HG03060 (cell line): Measurements from ENCODE around the gene WLS.

ENCODE experiments used
- ATAC-seq: cut with Tn5 transposase; IDR thresholded peaks from one replicate; pipeline ENCODE4 v1.9.1; 2021; ENCODE audit warnings: low read depth, moderate number of reproducible peaks; ENCODE audit not compliant: unreplicated experiment

Gene WLS

DNA sequence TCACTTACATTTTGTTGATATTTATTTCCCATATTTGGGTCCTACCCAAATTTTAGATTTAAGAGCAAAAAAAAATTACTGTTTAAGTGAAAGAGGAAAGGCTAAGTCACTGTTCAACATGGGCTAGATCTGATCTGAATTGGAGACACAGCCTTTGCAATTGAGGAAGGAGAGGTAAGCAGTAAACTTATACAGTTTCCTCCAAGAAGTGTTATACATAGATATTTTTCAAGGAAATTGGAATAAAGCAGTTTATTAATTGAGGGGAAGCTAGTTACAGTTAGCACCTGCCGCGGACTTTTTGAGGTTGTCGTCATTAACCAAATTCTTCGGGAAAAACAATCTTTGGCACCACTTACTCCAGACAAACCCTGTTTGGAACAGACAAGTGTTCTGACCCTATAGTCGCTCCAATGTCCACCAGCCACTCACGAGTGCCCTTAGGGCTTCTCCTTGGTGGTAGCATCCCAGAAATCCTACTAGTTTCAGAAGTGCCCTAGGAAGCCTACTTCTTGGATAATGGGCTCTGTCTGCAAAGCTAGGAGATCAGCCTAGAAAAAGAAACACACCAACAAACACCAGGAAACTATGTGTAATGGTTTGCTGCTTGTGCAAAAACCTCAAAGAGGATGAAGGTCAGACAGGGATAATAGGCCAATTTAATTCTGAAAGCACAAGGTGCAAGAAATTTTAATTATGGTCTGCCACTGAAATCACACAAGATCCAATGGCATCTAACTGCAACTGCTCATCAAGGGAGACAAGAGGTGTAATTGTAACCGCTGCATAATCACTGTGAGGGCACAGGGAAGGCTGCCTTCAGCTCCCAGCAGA lies 2.5 kb downstream of the WLS start:
- ATAC-seq: no peak

DNA sequence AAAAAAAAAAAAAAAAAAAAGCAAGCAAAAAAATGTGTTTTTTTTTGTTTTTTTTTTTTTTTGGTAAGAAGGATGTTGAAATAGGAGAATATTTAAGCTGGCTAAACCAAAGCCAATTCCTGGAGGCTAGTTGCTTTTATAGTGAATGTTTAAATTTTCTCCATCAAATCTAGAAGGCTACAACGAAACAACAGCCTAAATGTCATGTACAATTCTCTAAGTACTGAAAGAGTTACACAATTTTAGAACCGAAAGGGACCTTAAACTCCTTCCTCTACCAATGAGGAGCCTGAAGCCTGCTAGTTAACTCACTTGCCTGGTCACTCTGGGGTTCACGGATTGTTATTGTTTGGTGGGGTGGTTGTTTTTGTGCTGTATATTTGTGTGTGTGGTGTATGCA lies 3.5 kb downstream of the WLS start:
- ATAC-seq: no peak

DNA sequence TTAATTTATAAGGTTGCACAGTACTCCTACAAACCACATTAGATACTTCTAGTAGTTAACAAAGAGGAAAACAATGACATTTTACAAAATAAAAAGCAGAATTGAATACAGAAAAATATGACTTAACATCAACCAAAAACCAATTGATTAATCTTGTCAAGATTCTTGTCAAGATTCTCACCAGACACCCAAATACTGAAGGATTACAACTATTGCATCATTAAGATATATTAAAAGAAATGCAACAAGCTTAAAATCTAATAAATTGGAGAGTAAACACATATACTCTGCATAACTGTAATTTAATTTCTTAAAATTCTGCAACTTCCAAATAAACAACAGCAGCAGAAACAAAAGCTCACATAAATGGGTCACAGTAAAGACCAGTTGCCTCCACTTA lies 4.7 kb downstream of the WLS start:
- no peak for ATAC-seq

DNA sequence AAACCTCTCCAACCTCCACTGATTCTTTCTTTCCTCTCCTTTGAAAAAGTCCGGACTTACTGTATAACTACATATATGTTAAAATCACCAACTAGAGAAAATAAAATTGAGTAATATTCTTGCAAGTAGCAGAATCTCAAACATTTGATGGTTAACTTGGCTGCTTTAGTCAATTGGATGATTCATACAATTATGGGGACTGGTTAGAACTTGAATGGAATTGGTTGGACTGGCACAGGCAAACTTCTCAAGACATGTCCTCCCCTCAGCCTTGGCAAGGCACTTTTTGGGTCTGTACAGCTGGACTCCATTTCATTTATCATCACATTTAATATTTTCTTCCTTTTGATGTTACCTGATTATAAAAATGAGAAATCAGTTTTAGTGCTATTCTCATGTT lies 6.5 kb downstream of the WLS start:
- ATAC-seq: no peak

DNA sequence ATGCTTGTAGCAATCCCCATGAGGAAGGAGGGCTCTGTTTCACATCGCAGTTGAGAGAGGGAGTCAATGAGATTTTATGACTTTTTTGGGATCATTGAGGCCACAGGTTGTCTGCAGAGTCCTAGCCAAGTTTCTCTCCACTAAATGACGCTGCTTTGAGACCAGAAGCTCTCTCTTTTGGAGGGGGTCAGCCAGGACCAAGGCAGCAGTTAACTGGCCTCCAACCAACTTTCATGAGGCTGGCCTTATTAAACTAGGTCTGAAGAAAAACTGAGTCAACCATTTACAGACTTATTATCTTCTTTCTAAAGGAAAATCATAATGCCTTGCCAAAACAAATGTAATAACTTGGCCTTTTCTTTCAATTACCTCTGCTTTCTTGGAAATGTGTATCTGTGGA lies 8.6 kb downstream of the WLS start:
- ATAC-seq: no peak

DNA sequence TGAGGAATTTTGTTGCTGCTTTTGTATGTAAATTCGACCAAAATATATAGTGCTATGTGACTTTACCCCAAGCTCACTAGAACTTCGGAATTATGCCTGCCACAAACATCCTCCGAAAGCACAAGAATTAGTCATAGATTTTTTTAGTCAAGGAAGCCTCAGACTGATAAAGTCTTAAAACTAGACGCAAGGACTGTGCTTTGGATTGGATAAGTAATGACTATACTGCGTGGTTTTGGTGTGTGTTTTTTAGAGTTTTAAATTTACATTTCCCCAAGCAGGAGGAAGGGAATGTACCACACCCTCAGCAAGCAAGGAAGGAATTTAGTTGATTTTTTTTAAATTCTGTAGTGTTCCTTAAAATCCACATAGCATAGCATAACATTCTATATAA lies 10.3 kb downstream of the WLS start:
- ATAC-seq: no peak

DNA sequence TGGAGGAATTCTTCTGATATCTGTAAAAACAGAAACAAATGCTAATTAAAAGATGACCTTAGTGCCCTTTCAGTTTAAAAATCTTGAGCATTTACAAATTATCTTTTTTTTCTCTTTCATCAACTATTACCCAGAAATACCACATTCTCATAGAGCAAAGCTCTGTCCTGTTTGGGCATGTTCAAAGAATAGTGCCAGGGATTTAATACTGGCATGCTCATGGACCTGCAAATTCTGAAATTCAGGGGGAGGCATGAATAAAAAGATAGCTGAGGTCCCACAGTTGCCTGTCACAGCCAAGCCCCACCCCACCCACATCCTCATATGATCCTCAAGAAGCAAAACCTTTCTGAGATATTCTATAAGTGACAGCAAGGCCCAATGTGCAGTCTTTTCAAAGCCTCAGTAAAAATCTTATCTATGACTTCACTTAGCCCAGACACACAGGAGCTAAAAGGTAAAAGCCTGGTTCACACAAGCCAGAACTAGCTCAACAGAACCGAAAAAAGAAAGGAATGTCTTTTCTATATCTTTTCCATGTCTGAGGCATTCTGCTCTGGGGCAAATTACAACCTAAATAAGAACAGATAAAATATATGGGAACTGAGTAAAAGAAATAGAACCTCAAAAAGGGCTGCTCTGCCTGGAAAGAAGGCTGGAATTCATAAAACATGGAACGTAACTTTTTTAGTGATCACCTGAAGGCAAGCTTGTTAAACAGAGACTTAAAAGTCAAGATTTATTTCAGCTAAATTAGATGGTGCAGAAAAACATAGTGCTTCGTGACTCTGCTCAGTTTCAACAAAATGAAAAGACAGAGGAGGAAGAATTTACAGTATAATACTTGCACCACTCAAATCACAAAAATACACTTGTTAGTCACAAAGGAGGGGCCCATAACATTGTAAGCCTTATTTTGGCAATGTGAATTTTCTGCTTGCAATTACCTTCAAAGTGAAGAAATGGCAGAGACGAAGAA lies 11.0 kb downstream of the WLS start:
- ATAC-seq: no peak

DNA sequence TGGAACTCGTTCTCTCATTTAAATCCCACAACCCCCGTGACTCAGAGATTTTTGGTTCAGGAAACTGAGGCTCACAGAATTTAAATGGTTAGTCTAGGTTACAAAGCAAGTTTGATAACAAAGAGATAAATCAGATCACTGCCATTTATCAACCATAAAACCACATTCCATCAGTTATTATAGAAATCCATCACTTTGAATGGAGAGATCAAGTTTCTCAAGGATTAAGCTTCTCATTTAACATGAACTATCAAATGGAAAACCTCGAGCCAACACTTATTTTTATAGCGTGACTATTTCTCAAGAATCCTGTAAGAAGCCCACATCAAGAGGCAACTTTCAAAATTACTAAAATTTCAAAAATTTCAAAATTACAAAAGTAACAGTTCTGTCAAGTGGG lies 11.9 kb downstream of the WLS start:
- ATAC-seq: no peak

DNA sequence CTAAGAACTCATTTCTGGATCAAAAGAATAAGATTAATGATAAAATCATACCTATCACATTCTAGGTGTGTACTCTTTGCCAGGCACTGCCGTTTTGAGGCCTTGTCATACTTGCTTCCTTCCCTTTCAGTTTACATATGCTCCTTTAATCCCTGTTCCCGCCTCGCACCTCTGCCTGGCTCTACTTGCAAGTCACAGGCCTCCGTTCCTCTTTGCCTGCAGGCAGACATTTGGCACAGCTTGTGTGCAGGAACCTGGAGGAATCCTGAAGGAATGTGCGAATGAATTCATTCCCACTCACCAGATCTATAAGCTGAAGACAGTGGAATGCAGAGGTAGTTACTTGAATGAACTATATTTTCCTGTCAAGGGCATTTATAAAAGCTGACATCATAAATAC lies 13.8 kb downstream of the WLS start:
- no peak for ATAC-seq

DNA sequence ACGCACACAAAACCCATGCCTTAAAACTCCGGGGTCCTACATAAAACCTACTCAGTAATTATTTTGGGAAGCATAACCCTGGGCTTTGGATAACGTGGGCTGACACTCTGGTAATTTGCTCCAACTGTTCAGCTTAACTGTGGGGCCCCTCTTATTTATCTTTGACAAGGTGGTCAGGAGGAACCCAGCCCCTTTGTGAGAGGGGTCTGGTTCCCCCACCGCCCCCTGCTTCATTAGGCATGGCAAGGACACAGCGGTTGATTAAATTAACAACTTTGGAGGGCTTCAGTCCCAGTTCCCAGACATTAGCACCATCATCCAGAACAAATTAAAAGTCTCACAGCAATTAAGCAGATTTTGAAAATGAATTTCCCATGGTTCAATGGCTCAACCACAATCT lies 14.7 kb downstream of the WLS start:
- ATAC-seq: no peak

DNA sequence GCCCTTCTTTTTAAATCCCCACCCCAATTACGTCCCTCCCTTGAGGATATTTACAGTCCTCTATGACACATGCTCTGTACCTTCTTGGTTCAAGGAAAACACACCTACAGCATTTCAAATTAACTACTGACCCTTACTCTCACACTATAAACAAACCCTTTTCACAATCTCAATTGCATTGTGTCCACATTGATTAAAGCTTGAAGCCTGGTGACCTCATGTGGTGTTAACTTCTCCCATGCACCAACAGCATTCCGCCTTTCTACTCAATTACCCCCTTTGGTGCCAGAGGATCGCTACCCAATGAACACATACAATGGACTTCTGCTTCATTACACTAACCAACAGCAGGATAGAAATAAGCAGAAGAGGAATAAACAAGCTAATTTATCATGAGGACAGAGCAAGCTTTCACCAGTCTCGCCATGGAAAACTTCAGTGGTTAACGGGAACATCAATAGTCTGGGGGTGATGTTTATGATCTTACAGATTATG lies 15.2 kb downstream of the WLS start:
- no peak for ATAC-seq

DNA sequence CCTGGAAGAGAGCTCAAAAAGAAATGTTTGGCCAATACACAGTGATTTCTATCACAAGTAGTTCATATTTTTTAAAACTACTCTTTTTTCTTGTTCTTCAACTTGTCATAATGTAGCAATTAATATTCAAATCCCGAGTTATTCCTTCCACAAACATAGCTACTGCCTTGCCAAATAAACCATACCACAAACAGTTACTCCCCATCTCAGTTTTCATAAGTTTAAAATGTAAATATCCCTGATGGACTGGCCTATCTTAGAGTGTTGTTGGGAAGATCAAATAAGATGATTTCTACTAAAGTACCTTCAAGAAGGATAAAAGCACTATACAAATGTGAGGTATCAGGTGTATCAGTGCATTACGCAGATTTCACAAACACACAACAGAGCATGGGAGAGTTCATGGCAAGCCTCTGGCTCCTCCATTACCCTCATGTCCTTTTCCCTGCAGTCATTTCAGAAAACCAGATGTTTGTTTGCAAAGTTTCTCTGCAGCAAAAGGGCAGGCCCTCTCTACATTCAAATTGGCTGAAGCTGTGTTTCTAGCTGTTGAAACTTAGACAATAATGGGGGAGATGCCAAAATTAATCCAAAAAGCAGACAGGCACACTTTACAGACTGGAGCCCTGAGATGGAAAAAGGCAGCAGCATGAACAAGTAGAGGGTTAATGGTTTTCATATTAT lies 16.1 kb downstream of the WLS start:
- ATAC-seq: no peak

DNA sequence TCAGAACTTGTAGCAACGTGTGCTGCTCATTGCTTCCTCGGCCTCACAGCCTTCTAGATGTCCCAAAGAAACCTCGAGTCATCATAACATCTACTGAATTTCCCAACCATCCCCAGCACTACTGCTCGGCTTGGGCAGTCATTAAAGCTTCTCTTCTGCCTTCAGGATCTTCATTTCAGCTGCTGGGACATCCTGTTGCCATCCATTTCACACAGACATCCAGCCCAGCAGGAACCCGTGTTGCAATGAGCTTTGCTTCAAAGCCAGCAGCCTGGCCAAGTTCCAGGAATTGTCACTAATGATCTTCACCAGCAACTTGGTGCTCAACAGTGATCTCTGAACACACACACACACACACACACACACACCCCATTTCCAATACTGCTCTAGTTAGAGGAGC lies 18.5 kb downstream of the WLS start:
- ATAC-seq: no peak

DNA sequence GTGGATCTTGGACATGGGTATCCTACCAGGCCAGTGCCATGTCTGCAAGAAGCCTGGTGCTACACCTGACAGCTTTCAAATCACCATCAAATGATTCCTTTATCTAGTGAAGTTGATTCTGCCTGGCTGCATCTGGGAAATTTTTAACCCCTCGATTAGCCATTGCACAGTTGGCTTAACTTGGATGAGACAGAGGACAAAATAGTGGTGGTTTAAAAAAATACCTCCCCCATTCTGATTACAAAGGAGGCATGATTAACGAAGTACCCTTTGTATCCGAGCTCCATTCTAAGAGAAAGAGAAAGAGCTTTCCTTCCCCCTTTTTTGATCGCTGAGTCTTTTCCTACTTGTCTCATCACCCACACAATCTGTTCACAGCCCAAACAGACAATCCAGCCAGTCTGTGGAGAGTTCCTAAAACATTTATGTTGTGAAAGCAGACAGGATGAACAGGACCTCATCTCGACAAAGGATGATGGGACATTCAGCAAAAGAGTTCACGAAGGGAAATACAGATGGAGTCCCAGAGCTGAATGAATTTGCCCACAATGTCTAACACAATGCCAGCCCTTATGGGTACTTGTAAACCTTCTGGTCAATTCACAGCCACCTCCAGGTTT lies 20.5 kb downstream of the WLS start:
- no peak for ATAC-seq

DNA sequence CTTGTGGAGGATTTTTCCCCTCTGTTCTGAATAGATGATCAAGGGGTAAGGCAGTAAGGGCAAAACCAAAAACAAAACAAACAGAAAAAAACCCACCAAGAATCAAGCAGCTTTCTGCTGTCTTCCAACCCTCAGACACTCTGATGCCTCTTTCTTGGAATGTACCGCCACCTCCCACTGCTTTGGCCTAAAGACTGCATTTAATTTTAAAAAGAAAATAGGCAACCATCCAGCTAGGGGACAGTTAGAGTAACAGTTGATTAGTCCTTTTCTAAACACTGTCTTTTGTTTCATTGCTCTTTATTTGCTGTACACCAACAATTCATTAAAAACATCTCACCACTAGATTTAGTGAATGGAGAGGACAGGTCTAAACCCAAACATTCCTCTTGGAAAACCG lies 21.5 kb downstream of the WLS start:
- ATAC-seq: no peak

DNA sequence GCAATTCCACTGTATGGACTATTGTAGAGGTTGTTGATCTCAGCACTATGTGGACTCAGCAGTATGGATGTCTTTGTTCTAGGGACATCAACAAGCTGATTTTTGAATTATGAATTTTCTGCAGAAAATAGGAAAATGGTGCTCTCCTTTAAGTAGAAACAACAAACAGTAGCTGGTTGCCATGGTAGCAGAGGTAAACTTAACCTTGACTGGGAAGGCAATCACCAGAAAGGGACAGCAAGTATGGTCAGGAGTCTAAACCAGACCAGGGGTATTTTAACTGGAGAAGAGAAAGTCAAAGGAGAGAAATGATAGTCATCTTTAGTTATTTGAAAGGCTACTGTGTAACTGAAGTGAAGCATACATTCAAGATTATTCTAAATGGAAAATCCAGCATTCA lies 22.3 kb downstream of the WLS start:
- ATAC-seq: no peak

DNA sequence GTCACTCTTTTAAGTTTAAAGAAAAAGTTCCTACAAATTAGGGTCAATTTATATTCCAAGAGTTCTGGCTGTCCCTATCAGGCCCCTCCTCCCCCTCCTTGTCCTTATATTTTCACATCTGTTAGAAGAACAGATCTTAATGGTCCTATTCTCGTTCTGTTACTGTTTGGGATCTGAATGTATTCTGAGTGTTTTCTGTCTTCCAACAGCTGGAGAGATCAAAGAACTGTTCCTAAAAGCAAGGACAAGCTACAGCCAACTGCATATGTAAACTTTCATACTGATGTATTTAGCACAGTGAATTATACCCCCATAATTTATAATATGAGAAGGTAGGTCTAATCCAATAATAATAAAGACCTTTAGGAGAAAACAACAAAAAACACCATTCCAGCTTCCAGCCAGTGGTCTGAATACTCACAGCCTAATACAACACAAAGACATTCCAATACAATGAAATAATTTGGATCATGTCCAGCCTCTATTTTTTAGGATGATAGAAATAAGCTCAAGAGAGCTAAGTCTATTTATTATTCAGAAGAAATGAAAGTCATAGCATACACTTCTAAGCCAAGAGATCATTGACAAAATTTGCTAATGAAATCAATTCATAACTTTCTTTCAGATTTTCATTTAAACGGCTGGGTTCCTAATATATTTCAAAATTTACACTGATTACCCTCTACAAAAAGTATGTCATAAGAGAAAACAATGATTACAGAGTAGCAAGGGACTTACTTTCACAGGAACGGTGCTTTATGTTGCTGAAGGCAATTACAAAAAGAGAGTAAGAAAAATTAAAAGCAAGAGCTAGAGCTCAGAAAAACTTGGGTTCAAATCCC lies 25.3 kb downstream of the WLS start:
- no peak for ATAC-seq

DNA sequence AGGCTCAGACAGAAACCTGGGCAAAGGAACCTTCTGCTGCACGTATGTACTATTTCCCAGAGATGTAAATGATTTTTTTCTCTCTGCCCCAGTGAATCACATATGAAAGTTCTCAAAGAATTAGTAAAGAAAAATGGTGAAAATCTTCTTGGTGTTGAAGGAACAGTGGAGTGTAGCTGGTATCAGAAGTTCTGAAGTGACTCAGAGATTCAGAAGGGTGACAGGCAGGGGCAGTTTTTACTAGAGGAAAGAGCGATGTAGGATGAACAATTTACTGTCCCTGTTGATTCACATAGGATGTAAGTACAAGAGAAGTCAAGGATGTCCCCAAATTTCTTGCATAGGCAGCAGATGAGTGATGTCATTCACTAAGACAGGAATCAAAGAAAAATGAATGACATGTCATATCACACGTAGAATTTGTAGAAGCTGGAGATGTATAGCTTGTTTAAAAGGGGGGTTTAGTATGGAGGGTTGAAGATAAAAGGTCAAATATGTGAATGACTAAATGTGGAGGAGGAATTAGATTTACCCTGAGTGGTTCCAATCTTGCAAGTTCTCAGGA lies 26.4 kb downstream of the WLS start:
- no peak for ATAC-seq

DNA sequence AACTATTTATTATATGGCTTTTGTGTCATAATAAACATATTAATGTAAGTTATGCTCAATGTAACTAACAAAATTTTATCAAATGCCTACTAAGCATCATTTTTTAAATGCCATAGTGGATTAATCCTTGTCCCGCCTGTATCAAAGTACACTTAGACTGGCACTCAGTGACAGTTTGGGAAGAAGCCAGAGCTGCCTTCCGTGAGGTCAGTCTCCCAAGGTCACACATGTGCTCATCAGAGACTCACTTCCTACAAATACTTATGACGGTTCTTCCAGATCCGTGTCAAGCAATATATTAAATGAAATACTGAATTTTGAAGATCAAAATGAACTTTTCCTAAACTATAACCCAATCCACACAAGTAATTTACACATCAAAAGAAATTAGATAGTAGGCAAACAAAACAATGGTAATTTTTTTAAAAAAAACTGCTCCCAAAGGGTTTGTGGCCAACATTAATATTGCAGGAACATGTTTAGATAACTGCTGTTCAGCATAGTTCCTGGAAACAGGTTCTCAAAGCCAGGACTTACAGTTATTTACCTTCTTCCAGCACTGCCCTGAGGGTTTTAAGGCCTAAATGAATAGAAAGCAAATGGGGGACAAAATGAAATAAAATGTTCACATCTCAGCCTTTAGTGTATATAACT lies 27.2 kb downstream of the WLS start:
- no peak for ATAC-seq
